ENCODE results near the gene ZNF302. TPM values are rescaled to one million over a fixed set of nuclear protein-coding genes. Genes with fewer than 3 reads are reported as not detected.

The ZNF302 gene
- total RNA-seq, 1 experiment from 2014 or later: 23.3 TPM

DNA sequence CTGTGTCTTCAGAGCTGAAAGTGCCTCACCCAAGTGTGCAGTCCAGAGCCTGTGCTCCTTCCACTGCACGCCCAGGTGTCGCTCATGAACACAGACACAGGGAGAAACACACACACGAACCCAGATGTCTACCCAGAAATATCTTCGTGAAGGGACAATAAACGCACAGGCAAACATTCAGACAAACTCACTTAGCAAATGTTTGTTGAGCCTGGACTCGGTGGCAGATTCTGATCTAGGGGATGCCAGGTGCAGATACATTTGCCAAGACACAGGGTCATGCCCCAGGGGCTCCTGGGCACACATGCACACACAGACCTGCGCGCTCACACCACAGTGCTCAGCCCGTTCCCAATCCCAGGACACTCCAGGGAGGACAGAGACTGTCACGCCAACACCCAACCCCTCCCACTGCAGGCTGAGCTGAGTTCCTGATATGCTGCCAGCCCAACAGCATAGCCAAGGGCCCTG, 32.5 kb upstream of the ZNF302 start:
- H3K36me3 Mint-ChIP-seq (ENCODE audit: insufficient read depth in 1 of 3, low read depth in 3 of 3): peaks cover 0 to 12% (median 0%) of the 10 kb centered on the region in 3 experiments; a peak in 2 of 7 replicates
- H3K9me3 ChIP-seq (ENCODE audit: control insufficient read depth, low read depth, low read length): no peaks in the 10 kb centered on the region
- no peaks in the 10 kb centered on the region for H3K79me2 ChIP-seq (ENCODE audit: insufficient read depth, low read length)
- H3K4me3 Mint-ChIP-seq: no peak overlapping the region
- H3K4me2 ChIP-seq (ENCODE audit: insufficient read depth, insufficient read length, low read length): no peak overlapping the region
- no peaks in the 10 kb centered on the region for H4K20me1 ChIP-seq (ENCODE audit: control insufficient read depth, insufficient read depth, insufficient read length)
- no CpG with 5 or more reads among the region's 10 CpGs for WGBS (ENCODE audit: extremely low coverage, insufficient read length, low lambda C conversion rate)
- peaks cover 13 to 87% of the 10 kb centered on the region in 2 experiments for H3K9me3 Mint-ChIP-seq
- no peak overlapping the region for H4K5ac ChIP-seq (ENCODE audit: insufficient read length, low read depth, low read length)
- no peak overlapping the region for H3K18ac ChIP-seq (ENCODE audit: insufficient read length, low read depth, low read length)
- no peak for DNase-seq
- no peak overlapping the region for H2AFZ ChIP-seq (ENCODE audit: low read length)
- TF ChIP-seq, protein P1, sequence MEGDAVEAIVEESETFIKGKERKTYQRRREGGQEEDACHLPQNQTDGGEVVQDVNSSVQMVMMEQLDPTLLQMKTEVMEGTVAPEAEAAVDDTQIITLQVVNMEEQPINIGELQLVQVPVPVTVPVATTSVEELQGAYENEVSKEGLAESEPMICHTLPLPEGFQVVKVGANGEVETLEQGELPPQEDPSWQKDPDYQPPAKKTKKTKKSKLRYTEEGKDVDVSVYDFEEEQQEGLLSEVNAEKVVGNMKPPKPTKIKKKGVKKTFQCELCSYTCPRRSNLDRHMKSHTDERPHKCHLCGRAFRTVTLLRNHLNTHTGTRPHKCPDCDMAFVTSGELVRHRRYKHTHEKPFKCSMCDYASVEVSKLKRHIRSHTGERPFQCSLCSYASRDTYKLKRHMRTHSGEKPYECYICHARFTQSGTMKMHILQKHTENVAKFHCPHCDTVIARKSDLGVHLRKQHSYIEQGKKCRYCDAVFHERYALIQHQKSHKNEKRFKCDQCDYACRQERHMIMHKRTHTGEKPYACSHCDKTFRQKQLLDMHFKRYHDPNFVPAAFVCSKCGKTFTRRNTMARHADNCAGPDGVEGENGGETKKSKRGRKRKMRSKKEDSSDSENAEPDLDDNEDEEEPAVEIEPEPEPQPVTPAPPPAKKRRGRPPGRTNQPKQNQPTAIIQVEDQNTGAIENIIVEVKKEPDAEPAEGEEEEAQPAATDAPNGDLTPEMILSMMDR (conservative IDR thresholded peaks at IDR 0.05): no peak
- no peak overlapping the region for H4K91ac ChIP-seq (ENCODE audit: insufficient read length, low read depth, low read length)
- H3K27me3 ChIP-seq (ENCODE audit: insufficient read depth, low read length): no peaks in the 10 kb centered on the region
- H3K27me3 Mint-ChIP-seq (ENCODE audit: low read depth): peaks cover 11% of the 10 kb centered on the region
- no peak overlapping the region for H3K56ac ChIP-seq (ENCODE audit: insufficient read length, low read depth, low read length)
- H3K23me2 ChIP-seq (ENCODE audit: insufficient read length, low read depth, low read length, poor library complexity, severe bottlenecking): no peaks in the 10 kb centered on the region
- no peaks in the 10 kb centered on the region for H3K79me1 ChIP-seq (ENCODE audit: insufficient read depth, low read depth, low read length, poor library complexity, severe bottlenecking)
- no peak overlapping the region for H2AK5ac ChIP-seq (ENCODE audit: insufficient read length, low read length)
- no peaks in the 10 kb centered on the region for H3K4me1 ChIP-seq (ENCODE audit: insufficient read depth, low read length)
- no peak overlapping the region for H3T11ph ChIP-seq (ENCODE audit: low read length)
- no peak overlapping the region for H2BK5ac ChIP-seq (ENCODE audit: insufficient read length, low read length)
- no peak overlapping the region for H3K9ac ChIP-seq (ENCODE audit: extremely low read depth, insufficient read length, low read length)
- H4K8ac ChIP-seq (replicated peaks; ENCODE audit: insufficient read length, low read depth, low read length): no peak overlapping the region
- H3K27ac ChIP-seq (ENCODE audit: insufficient read length, low read depth, low read length): no peak overlapping the region
- H3K4ac ChIP-seq (ENCODE audit: low read depth, low read length): no peak overlapping the region
- H3K27ac Mint-ChIP-seq: no peak overlapping the region
- H2BK20ac ChIP-seq (ENCODE audit: low read depth, low read length, poor library complexity, severe bottlenecking): no peak overlapping the region
- no peak overlapping the region for H3K14ac ChIP-seq (ENCODE audit: insufficient read depth, low read length)
- H2BK12ac ChIP-seq (ENCODE audit: insufficient read length, low read depth, low read length): no peak overlapping the region
- H3K23ac ChIP-seq (ENCODE audit: insufficient read length, low read depth, low read length): no peak overlapping the region
- H2BK120ac ChIP-seq (ENCODE audit: low read depth, low read length, poor library complexity, severe bottlenecking): no peak overlapping the region
- H3K4me1 Mint-ChIP-seq: no peaks in the 10 kb centered on the region
- no peak overlapping the region for H2BK15ac ChIP-seq (ENCODE audit: low read depth, low read length)

Data from H9 (cell line).